NK-92 (cell line): ENCODE data around the gene EXOSC10.
"Not testable (repeated sequence)": the region's sequence is repeated elsewhere in the genome, so short reads cannot be mapped to it uniquely, and the experiment has no call there.

Experiments used
- DNase-seq: peaks from one replicate; lab custom pipeline; 2025; ENCODE audit not compliant: unreplicated experiment; lab: John Stamatoyannopoulos, UW

Gene EXOSC10

DNA sequence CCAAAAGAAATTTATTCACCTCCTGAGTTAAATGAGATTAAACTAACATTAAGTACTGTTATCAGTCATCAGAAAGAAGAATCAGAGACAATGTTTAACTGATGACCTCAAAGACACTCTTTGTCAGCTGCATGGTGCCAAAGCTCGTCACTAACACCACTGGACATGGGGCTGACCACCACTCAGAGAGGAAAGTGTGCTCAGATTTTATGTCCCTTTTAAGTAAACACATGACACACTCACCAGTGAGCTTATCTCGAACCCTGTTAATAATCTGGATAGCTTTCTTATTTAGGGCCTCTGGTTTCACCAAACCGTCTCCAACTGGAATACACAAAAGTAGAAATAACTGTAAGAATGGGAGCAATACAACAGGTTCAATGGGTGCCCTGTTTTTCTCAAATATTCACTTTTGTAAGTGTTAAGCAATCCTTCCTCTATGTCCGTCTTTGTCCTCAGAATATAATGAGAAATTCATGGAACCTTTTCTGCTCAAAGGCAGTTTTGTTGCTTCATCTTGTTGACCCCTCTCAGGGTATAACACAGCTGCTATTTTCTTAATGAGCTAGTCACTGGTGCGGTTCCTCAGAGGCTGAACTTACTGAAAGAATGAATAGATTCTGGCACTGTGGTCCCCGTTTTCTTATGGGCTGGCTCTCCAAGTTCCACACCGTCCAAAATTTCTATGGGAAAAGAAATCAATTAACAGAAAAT, 9.5 kb upstream of the EXOSC10 start:
- DNase-seq, result no peak

DNA sequence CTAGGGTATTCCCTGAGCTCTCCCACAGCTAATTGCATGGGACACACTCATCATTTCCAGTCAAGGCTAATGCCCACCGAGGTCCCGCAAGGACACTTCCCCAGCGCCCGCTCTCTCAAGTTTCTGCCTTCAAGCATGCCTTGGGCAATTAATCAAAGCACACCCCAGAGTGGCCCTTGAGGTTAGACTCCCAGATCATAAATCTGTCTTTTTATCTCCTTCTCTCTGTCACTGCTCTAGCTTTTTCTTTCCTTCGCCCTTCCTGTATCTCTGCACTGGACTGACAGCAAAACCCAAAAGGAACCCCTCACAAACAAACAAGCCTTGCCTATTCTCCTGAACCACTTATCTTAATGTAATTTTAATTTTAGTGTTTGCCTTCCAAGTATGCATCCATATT, 7.9 kb upstream of the EXOSC10 start:
- no peak for DNase-seq

DNA sequence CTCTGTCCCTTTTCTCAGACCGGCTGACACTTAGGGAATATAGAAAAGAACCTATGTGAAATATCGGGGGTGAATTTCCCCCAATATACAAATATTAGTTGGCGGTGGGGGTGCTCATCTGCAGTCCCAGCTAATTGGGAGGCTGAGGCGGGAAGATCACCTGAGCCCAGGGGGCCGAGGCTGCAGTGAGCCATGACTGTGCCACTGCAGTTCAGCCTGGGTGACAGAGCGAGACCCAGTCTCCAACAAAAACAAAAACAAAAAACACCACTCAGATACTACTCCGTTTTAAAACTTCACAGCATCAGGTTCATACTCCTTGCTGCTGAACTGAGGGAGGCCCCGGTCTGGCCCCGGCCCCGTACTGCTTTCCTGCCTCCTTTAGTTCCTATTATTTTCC, 5.9 kb upstream of the EXOSC10 start:
- DNase-seq, result no peak

DNA sequence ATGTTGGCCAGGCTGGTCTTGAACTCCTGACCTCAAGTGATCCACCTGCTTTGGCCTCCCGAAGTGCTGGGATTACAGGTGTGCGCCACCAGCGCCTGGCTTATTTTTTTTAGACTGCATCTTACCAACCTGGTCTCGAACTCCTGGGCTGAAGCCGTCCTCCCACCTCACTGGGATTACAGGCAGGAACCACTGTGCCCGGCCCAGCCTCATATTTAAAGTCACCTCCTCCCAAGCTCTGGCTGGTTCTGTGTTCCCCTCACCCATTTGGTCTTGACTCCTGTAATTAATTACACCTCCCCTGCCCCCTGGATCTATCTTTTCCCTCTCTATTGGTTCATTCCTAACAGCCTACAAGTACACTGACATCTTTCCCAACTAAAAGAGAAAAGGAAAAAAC, 1.7 kb upstream of the EXOSC10 start:
- DNase-seq, result no peak

DNA sequence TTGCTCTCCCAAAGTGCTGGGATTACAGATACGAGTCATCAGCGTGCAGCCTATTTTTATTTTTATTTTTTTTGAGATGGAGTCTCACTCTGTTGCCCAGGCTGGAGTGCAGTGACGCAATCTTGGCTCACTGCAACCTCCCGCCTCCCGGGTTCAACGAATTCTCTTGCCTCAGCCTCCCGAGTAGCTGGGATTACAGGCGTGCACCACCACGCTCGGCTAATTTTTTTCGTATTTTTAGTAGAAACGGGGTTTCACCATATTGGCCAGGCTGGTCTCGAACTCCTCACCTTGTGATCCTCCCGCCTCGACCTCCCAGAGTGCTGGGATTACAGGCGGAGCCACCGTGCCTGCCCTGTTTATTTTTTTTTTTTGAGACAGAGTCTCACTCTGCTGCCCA, 1.1 kb upstream of the EXOSC10 start:
- DNase-seq, result not testable (repeated sequence)

DNA sequence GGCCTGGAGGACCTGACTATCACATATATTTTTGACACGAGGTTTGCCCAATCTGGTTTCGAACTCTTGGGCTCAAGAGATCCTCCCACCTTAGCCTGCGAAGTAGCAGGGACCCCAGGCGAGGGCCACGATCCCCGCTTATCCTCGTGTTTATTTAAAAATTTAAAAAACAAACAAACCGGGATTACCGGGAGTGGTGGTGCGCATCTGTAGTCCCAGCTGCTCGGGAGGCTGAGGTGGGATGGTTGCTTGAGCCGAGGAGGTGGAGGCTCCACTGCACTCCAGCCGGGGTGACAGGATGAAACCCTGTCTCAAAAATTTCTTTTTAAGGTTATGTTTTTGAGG, 452 bp upstream of the EXOSC10 start:
- DNase-seq, result no peak

DNA sequence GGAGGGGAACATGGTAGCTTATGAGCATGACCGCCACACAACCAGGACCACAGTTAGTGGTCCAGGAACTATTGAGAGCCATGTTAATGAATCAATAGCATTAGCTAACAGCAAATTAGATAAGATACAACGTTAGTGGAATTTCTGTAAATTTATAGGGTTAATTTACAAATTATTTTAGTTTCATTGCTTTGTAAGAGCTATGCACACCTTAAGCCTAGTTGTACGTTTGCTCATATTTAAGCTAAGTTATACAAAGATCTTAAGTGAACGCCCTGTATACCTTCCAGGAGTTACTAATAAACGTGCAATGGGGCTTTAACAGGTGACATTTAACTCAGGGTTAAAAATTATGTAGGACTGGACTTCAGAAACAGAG, 749 bp downstream of the EXOSC10 start:
- no peak for DNase-seq

DNA sequence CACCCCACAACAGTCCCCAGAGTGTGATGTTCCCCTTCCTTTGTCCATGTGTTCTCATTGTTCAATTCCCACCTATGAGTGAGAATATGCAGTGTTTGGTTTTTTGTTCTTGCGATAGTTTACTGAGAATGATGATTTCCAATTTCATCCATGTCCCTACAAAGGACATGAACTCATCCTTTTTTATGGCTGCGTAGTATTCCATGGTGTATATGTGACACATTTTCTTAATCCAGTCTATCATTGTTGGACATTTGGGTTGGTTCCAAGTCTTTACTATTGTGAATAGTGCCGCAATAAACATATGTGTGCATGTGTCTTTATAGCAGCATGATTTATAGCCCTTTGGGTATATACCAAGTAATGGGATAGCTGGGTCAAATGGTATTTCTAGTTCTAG, 15.9 kb downstream of the EXOSC10 start:
- DNase-seq, result not testable (repeated sequence)

DNA sequence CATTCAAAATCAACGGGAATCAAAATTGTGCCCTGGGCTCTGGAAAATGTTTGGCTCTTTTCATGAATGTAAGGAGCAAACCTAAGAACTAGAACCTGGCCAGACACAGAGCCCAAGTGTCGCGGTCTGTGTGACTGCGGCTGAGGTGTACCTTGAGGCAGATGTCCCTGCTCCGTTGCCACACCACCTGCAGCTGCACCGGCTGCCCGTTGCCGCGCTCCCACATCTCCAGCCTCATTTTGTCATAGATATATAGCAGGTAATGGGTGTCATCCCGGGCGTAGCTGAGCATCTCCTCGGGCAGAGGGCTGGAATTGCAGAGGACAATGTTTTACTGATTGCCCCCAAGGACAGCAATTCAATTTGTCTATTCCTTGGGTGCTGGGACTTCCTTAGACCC, 18.7 kb downstream of the EXOSC10 start:
- DNase-seq, result no peak

DNA sequence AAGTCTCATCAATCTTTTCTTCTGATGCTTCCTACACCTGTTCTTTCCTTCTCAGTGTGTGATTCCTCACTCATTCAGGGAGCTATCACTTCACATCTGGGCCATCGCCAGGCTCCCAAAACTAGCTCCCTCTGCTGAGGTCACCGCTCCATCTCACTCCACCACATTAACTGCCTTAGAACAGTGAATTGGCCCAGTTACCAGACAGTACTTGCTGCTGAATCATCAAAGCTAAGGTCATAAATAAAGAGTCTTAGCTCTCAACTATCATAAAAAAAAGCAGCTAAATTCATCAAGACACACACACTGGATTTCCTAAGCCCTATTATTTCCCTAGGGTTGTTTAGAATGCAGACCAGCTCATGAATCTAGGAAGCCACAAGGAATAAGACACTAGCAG, 21.0 kb downstream of the EXOSC10 start:
- no peak for DNase-seq

DNA sequence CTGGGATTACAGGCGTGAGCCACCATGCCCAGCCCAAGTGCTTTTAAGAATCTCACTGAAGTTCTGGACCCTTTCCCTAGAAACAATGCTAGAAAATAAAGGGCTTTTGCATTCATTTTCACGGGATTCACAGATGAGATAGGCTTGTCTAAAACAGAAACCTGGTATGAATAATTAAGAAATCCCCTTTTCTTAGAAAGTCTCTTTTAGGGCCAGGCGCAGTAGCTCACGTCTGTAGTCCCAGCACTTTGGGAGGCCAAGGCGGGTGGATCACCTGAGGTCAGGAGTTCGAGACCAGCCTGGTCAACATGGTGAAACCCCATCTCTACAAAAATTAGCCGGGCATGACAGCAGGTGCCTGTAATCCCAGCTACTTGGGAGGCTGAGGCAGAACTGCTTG, 26.3 kb downstream of the EXOSC10 start:
- DNase-seq, result not testable (repeated sequence)

DNA sequence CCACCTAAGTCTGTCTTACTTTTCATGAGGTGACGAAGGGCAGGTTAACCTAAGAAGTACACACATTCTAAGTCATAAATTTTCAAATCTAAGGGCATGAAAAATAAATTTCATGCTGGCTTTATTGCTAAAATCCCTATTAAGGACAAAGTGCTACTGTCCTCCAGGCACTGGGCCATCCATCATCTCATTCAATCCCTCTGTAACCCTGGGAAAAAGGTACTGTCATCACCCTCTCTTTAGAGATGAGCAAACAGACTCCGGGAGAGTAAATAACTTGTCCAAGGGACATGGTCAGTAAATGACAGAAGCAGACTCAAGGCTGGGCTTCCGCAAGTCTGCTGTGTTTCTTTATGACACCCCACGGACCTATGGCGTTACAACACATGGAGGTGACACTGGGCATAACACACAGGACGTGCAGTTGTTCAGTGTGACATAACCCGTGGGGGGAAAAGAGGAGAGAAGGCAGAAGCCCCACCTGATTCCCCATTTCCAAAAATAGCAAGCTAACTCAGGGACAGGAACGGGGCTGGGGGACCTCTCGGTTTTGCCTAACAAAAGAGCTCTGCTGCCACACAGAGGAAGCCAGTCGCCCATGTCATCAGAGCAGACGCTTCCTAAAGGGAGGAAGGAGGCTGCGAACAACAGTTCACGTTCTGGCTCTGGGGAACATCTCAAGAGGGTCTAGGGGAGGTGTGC, 27.3 kb downstream of the EXOSC10 start:
- no peak for DNase-seq

DNA sequence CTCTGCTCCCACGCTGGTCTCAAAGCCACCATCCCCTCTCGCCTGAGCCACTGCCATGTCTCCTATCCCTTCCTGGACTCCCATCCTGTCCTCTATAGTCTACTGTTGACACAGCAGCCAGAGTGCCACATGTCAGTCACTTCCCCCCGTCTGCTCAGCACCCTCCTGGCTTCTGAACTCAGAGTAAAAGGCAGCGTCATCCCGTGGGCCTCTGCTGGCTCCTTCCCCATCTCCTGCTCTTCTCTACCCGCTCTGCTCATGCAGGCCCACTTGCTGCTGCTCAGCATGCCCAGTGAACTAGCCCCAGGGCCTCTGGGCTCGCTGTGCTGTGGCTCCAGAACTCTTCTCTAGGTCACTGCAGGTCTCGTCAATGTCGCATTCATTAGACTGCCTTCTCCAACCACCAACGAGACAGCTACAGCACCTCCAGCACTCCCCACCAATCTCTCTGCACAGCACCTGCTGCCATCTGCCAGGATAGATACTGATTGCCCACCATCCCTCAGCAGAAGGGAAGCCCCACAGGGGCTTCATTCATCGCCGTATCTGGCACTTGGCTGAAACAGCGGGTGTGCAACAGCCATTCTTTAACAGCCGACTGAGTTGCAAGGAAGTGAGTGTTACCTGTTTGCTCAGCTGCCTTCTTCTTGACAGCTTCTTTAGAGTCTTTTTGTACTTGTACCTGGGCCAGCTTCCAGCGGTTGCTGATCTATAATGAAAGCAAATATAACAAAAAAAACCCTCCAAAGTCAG, 28.0 kb downstream of the EXOSC10 start:
- DNase-seq, result no peak

DNA sequence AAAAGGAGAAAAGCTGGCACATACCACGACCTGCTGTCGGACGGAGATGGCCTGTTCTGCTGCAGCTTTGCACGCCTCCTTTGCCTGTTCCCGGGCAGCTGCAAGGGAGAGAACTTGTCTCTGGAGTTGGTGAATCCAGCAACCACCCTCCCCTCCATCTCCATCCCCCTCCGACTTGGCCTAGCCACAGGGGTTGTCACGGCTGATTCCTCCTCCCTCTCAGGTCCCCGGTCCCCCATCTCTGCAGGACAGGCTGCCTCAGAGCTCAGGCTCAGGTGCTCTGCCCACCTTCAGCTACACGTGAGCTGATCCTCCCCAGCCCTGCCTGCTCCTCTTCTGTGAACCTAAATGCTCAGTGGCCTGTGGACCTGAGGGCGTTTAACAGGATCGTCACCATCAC, 28.8 kb downstream of the EXOSC10 start:
- DNase-seq, result no peak

DNA sequence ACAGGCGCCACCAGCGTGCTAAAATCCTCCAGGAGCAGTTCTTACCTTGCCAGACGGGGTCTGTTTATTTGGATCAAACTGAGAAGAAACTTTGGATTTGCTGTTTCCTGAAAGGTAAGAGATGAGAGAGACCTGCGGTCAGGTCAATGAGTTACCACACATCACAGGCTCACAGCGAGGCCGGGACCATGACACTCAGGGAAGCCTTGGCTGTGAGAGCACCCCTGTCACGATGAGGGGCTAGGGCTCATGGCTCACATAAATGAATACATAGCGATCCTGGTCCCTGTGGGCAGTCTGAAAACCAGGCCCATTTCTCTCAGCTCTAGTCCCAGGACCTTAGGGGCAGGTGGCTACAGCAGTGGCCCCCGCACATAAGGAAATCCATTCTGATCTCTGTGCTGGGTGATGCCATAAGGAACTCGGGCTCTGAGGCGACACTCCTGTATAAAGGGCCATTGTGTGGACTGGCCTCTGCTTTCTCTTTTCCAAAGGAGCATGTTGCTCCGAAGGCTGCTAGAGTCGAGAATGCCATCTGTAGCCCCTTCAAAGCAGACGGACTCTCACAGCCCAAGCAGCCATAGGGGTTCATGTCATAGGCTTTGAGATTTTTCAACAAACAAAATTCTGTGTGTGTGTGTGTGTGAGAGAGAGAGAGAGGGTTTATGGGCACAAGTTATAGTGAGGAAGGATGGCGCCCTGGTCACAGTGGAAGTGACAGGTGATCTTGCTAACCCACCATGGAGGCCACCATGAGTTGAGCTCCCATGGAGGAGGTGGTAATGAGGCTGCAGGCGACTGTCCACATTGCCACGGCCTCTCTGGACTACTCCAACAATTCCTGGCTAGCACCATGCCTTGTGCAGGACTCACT, 30.8 kb downstream of the EXOSC10 start:
- no peak for DNase-seq

DNA sequence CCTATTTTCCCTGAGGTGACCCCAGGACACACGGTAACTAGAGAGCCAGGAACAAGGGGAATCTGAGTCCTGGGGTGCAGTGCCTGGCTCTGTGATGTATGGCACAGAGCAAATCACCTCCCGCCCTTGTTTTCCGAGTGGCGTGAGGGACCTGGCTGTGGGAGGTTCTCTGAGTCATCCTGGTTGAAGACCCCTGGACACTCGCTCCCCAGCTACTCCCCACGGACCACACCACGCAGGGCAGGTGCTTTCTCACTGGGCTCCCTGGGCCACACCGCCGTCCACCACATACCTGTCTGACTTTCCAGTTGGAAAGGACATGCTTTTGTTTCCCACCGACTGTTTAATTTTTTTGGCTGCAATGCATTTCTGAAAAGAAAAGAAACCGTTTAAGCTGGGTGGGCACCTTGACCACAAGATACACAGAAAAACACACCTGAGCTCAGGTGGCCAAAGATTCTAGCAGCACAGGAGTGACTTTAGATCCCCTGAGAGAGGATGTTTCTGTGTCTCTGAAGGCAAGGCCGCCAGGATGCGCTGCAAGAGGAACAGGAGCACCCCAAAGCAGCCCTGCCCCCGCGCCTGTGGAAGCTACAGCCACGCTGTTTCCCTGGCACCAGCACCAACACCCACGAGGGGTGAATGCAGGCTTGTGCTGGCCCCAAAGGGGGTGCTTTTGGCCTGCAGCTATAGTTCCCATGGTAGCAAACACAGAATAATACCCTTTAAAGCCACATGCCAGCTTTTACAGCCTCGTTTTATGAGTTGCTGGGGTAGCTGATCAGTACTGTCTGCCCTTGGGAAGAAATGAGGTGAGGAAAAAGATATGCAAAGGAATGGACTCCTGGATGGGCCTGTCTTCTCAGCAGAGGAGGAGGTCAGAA, 31.7 kb downstream of the EXOSC10 start:
- no peak for DNase-seq

DNA sequence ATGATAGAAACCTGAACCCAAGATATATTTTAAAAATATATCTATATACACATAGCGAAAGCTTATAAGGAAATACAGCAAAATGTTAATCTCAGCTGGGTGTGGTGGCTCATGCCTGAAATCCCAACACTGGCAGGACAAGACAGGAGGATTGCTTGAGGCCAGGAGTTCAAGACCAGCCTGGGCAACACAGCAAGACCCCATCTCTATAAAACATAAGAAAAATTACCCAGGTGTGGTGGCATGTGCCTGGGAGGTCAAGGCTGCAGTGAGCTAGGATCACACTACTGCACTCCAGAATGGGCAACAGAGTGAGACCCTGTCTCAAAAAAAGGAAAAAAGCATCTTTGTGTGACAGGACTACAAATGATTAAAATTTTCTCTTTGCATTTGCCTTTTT, 33.9 kb downstream of the EXOSC10 start:
- DNase-seq, result no peak

DNA sequence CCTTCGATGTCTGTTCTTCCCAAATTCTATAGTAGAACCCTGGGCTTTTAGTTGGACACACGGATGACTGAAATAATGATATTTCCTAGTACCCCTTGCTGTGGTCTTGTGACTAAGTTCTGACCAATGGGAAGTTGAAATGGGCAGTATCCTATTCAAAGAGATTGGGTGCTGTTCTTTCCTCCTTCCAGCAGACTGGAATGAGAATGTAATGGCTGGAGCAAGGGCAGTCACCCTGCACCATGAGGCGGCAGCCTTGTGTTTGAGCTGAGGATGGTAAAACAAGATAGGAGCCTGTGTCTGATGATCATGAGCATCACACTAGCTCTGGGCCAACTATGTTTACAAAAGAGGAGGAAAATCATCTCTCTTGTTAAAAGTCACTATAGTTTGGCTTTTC, 34.7 kb downstream of the EXOSC10 start:
- no peak for DNase-seq

DNA sequence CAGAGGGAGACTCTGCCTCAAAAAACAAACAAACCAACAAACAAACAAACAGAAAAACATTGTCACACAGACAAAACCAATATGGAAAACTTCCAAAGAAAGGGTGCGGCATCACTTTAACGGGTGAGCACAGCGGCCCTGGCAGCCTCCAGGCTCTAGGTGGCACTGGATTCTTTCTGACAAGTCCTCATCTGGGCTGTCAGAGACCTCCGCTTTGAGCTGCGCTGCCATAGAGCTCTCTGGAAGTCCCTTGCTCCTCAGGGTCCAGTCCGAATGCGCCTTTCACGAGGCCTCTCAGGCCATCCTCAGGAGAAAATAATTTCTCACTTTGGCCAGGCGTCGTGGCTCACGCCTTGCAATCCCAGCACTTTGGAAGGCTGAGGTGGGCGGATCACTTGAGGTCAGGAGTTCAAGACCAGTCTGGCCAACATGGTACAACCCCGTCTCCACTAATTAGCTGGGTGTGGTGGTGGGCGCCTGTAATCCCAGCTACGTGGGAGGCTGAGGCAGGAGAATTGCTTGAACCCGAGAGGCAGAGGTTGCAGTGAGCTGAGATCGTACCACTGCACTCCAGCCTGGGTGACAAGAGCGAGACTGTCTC, 35.6 kb downstream of the EXOSC10 start:
- not testable (repeated sequence) for DNase-seq

DNA sequence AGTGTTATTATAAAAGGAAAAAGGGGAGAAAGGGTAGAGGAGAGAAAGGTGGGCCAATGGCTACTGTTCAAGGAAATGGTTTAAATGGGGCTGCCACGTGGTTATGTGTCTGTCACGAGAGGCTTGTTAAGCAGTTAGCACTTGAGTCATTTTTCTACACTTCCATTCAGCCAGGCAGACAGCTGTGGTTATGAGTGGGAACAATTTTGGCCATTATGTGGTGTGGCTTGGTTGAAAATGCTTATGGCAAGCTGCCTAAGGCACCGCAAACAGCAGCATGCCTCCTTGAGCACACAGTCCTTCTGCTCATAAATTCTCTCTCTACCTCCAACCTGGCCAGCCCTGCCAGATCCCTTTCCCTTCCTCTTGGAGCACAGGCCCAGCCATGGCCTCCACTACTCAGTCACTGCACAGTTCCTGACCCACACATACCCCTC, 36.7 kb downstream of the EXOSC10 start:
- DNase-seq, result no peak
